GM13977 (cell line): ENCODE results near the gene TLK2.
A peak's percentile ranks its signal among the peaks of the same experiment; 100 is the strongest.
"Not testable (repeated sequence)": the region's sequence is repeated elsewhere in the genome, so short reads cannot be mapped to it uniquely, and the experiment has no call there.

Source experiments
- DNase-seq: peaks from one replicate; pipeline ENCODE4 v3.0.0; 2012; ENCODE audit warnings: low spot score
- CTCF ChIP-seq: IDR thresholded peaks from 2 replicates; pipeline ENCODE4 v1.5.1; 2012; ENCODE audit warnings: mild to moderate bottlenecking, control low read depth; ENCODE audit not compliant: insufficient read depth; ENCODE audit errors: extremely low read depth, missing control alignments
- in situ Hi-C: fragments of 300-500 bp; cut with MboI; formaldehyde crosslinking; loops from one replicate; pipeline ENCODE4 v1.12.0; 2022; ENCODE audit warnings: low sequenced_read_pairs, low pct_unique_long_range_greater_than_20kb, mixed read lengths, inconsistent platforms; ENCODE audit not compliant: unreplicated experiment

The TLK2 gene

GRCh38 chr17:62478424-62478879, at the start of gene TLK2:
Gene TLK2 (plus strand): TSS chr17:62478825. CDS start chr17:62481126, 2,301 bp downstream.
- in situ Hi-C loops, result no loop called here
- peak; percentile 98 for DNase-seq
- no peak for TF ChIP-seq CTCF

- DNase-seq, in situ Hi-C loops: not testable (repeated sequence)
Measured at GRCh38 chr17:62435251-62435650, 43.4 kb upstream of the TLK2 start.

GRCh38 chr17:62441181-62441580, 37.4 kb upstream of the TLK2 start:
- in situ Hi-C loops, DNase-seq: not testable (repeated sequence)

- in situ Hi-C loops, result no loop called here
- no peak for DNase-seq
- TF ChIP-seq CTCF, result no peak
Measured at GRCh38 chr17:62444063-62444462, 34.6 kb upstream of the TLK2 start.

- in situ Hi-C loops, DNase-seq: not testable (repeated sequence)
Measured at GRCh38 chr17:62445791-62446190, 32.8 kb upstream of the TLK2 start.

GRCh38 chr17:62452195-62452594, 26.4 kb upstream of the TLK2 start:
- DNase-seq, in situ Hi-C loops: not testable (repeated sequence)

- DNase-seq, in situ Hi-C loops: not testable (repeated sequence)
Measured at GRCh38 chr17:62453041-62453440, 25.6 kb upstream of the TLK2 start.

- DNase-seq, in situ Hi-C loops: not testable (repeated sequence)
Measured at GRCh38 chr17:62453656-62454055, 25.0 kb upstream of the TLK2 start.

GRCh38 chr17:62454111-62454510, 24.5 kb upstream of the TLK2 start:
- peak; percentile 26 for DNase-seq
- in situ Hi-C loops, result not testable (repeated sequence)

- no peak for TF ChIP-seq CTCF
- in situ Hi-C loops, result no loop called here
- no peak for DNase-seq
Measured at GRCh38 chr17:62456016-62456415, 22.6 kb upstream of the TLK2 start.

- DNase-seq, in situ Hi-C loops: not testable (repeated sequence)
Measured at GRCh38 chr17:62458483-62458882, 20.1 kb upstream of the TLK2 start.

- DNase-seq, in situ Hi-C loops: not testable (repeated sequence)
Measured at GRCh38 chr17:62464422-62464821, 14.2 kb upstream of the TLK2 start.

GRCh38 chr17:62465271-62465670, 13.4 kb upstream of the TLK2 start:
- in situ Hi-C loops, result not testable (repeated sequence)

GRCh38 chr17:62470666-62471379, 7.8 kb upstream of the TLK2 start:
- DNase-seq, in situ Hi-C loops: not testable (repeated sequence)

More at GRCh38 chr17:62465271-62465670, 13.4 kb upstream of the TLK2 start:
- not testable (repeated sequence) for DNase-seq

- DNase-seq, in situ Hi-C loops: not testable (repeated sequence)
Measured at GRCh38 chr17:62471380-62471880, 7.2 kb upstream of the TLK2 start.
